HG03575 (cell line): ENCODE measurements around the gene SYNGR4.
"Not testable (repeated sequence)": the region's sequence is repeated elsewhere in the genome, so short reads cannot be mapped to it uniquely, and the experiment has no call there.

Source experiments
- ATAC-seq: cut with Tn5 transposase; IDR thresholded peaks from one replicate; pipeline ENCODE4 v1.9.1; 2021; ENCODE audit not compliant: unreplicated experiment, insufficient number of reproducible peaks, low FRiP score; ENCODE audit errors: extremely low read depth

Gene SYNGR4

GRCh38 chr19:48365602-48366001 is 1.4 kb downstream of the SYNGR4 start:
- no peak for ATAC-seq

- no peak for ATAC-seq
Observed at GRCh38 chr19:48367855-48368254, 3.7 kb downstream of the SYNGR4 start.

DNA sequence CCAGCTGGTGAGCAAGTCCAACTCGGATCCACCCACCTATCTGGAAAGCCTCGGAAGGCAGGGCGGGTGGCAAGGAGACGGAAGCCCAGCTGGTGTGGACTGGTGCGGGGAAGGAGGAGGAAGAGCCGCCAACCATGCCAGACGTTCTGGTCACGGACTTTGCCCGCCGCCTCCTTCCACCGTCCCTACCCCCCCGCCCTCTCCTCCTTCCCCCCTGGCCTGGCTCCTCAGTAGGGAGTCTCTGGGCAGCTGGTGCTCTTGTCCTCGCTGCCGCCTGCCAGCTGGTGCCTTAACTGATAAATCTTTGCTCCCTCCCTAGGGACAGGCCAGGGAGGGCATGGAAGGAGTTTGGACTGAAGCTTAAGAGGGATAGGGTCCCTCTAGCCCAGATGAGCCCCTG is 4.8 kb downstream of the SYNGR4 start:
- no peak for ATAC-seq

GRCh38 chr19:48370955-48371354 is 6.8 kb downstream of the SYNGR4 start:
- ATAC-seq = no peak

GRCh38 chr19:48371367-48371766 is 7.2 kb downstream of the SYNGR4 start:
- ATAC-seq = no peak

GRCh38 chr19:48371771-48372170 is 7.6 kb downstream of the SYNGR4 start:
- not testable (repeated sequence) for ATAC-seq

DNA sequence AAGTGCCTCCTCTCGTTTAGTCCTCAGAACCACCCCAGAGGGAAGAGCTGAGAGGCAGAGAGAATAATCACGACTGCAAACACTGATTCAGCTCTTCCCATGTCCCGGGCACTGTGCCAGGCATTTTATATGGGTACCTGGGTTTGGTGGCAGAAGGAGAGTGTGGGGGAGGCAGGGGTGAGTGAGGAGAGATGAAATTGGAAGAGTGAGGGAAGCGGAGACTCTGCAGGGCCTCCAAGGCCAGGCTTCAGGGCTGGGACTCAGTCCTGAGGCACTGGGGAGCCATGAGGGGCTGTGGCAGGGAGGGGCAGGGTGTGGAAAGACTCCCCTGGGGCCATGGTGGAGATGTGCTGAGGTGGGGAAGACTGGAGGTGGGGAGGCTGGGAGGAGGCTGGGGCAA is 8.7 kb downstream of the SYNGR4 start:
- ATAC-seq = no peak

DNA sequence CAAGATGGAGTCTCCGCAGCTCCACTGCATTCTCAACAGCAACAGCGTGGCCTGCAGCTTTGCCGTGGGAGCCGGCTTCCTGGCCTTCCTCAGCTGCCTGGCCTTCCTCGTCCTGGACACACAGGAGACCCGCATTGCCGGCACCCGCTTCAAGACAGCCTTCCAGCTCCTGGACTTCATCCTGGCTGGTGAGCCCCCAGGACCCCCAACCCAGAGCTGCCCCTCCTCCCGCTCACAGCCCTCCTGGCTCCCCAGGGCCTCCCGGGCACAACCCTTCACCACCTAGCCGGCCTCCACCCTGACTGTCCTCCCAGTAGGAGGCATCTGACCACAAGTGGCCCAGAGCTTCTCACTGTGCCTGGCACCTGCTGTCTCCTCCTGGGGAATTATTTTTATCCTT is 9.4 kb downstream of the SYNGR4 start:
- no peak for ATAC-seq

GRCh38 chr19:48378194-48378570 is 14.0 kb downstream of the SYNGR4 start:
- ATAC-seq = no peak

DNA sequence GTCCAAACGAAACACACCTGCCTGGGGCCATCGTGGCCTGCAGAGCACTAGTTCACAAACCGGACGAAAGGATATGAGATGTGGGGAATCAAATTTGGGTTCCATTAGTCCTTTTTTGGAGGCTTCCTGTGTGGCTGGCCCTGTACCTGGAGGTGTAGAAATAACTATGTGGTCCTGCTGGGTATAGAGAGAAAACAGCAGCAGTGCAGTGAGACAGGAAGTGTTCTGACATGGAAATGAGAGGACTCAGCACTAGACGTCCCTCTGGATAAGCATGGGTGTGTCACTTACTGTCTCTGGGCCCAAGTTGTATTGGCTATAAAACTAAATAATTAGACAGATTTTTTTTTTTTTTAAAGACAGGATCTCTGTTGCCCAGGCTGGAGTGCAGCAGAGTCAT is 14.9 kb downstream of the SYNGR4 start:
- ATAC-seq = no peak

DNA sequence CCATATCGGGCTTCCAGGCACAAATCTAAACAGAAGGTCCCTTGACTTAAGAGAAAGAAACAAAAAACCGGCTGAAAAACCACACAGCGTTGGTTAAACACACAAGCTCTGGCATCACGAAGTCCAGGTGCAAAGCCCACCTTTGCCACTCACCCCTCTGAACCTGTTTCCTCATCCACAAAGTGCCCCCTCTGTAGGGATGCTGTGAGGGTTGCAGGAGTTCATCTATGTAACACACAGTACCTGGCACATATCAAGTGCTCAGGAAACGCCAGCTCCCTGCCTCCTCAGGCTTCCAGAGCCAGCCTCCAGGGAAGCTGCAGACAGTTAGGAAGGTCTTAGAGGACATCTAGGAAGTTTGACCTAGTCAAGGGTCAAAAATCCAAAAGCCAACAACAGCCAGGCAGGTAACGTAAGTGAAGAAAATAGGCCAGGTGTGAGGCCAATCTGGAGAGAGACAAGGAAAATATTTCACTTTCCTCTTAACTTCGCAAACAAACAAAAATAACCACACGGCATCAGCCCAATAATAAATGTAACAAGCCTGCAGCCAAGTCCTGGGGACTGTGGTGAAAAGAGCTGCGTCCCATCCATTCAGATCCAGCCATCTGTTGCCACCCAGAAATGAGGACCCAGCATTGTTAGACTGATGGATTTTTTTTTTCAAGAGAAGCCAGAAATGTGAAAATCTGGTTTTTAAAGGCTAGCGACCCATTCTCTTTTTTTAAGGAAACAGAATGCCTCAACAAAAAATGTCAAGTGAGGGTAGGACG is 17.2 kb downstream of the SYNGR4 start:
- no peak for ATAC-seq

DNA sequence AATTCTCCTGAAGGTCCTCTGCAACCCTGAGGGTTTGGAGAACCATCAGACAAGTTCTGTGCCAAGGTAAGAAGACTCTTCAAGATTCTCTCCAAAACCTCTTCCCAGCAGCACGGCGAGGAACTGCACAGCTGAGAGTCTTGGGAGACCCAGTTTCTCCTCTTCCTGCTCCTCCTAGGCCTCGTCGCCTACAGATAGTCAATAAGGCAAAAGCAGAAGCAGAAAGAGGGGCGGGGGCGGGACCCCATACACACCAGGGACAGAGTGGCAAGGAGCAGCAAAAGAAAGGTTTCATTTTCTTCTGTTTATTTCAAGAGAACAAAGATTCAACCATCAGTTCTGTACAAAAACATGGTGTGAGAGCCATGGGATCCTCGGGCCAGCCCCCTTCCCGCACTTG is 18.1 kb downstream of the SYNGR4 start:
- ATAC-seq = no peak

- ATAC-seq = no peak
Observed at GRCh38 chr19:48385461-48386087, 21.4 kb downstream of the SYNGR4 start.

DNA sequence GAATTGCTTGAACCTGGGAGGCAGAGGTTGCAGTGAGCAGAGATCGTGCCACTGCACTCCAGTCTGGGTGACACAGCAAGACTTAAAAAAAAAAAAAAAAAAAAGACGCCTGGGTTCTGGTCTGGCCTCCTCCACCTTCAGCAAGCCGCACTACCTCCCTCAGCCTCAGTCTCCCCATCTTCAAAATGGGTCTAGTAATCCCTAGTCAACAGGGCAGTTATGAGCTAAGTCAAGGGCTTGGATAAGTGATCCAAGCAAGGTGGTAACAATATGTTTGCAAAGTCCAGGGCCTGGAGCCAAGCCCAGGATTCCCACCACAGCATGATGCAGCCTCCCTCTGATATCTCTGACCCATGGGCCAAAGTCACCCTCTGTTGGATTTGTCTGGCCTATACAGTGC is 22.8 kb downstream of the SYNGR4 start:
- ATAC-seq = no peak

DNA sequence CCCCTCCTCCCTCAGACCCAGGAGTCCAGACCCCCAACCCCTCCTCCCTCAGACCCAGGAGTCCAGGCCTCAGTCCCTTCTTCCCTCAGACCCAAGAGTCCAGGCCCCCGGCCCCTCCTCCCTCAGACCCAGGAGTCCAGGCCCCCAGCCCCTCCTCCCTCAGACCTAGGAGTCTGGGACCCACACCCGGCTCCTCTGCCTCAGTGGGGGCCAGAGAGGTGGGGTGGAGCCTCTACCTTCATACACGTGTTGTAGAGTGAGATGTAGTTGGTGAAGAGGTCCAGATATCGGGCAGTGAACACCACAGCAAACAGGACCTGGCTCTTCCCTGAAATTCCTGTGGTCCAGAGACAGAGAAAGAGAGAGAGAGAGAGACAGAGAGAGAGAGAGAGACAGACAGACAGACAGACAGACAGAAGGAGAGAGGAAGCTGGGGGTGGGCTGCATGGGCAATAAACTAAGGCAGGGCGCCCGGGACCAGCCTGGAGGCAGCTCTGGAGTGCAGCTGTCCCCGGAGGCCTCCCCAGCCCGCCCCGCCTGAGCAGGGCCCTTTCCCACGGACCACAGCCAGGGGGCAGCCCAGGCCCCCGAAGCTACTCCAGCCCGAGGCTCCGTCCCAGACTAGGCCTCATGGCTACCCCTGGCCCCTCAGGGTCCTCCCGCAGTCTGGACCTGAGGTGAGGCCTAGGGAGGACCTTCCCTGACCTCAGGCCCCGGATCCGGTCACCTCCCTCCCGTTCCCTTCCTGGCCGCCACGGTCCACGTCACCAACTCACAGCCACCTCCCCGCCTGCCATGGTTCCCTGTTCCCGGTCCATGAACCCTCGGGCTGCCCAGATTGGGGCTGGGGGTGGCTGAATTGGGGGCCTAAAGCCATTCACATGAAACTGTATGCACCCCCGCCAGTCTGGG is 26.3 kb downstream of the SYNGR4 start:
- ATAC-seq = no peak

GRCh38 chr19:48391100-48392005 is 27.2 kb downstream of the SYNGR4 start, which contains the start of gene KDELR1:
Gene KDELR1, minus strand, starts transcription at chr19:48391551. Its CDS starts 193 bp downstream, at chr19:48391358.
- ATAC-seq = no peak

GRCh38 chr19:48392006-48392344 is 27.8 kb downstream of the SYNGR4 start:
- not testable (repeated sequence) for ATAC-seq

DNA sequence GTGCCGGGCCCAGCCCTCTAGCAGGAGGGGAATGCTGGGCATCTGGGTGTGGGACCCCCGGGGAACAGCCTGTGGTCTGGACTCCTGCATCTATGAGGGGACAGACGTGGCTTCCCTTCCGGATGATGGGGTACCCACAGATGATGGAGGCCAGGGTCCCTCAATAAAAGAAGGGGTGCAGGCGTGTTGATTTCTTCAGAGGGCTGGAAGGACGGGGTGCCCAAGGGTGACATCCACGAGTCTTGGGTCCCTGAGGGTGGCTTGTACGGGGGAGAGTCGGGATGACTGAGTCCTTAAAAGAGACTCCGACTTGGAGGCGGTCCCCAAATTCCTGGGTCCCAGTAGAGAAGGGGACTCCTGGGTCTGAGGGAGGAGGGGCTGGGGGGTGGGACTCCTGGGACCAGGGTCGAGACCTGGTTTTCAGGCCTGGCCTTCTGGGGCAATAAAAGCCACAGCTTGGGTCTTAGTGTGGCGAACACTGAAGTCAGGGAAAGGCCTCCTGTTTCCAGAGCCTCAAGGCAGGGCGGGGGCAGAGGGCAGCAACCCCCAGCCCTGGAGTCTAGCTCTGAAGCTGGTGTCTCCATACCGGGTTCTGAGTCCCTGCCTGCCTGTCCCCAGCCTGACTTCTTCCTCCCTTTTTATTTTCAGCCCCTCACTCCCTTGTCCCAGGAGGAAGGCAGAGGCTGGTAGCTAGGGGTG is 28.8 kb downstream of the SYNGR4 start:
- ATAC-seq = no peak
